GM19099 (cell line): ENCODE results near the gene NPC1.
A peak's percentile ranks its signal among the peaks of the same experiment; 100 is the strongest.

Experiments used
- POLR2A ChIP-seq: IDR thresholded peaks from 3 replicates; pipeline ENCODE4 v1.6.1; 2011; ENCODE audit warnings: low read depth; ENCODE audit not compliant: insufficient read length; ENCODE audit errors: extremely low read depth

The NPC1 gene

DNA sequence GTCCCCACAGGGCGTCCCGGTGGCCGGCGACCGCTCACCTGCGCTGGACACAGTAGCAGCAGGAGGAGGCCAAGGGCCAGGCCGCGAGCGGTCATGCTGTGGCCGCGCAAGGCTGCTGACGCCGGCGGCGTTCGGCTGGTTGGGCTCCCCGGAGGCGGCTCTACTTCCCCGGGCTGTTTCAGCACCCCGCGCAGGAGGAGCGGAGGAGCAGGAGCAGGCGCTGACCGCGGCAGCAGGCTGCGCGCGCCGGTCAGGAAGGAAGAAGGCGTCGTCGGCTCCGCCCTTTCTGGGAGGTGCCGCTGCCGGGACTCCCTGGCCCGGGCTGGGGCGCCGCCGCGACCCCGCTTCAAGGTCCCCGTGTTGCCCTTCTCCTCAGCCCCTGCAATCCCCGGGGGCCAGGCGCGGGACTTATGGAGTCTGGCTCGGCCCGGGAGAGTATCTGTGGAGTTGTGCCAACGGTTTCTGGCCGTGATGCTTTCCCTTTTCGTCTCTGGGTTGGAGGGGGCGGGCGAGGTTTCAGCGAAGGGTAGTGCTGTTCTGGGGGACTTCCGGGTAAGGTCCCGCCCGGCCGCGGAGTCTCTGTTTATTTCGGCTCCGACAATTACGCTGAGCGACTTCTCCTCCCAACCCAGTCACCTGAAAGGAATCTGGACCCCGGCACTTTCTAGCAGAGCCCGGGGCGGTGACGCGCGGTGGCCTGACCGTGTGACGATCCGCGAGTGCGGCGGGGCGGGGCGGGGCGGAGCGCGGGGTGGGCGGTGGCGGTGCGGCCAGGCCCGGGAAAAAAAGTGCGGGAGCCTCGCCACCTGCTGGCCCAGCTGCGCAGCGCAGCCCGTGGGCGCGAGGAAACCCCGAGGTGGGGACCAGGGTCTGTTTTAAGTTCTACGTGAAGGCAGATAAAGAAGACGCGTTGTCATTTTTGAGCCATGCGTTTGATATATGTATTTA is at the start of gene NPC1:
Gene NPC1, minus strand, starts transcription at position 258 of the 948 bp plus-strand sequence. Its CDS starts 163 bp downstream, at position 95.
- peak; percentile 92 for TF ChIP-seq POLR2A

DNA sequence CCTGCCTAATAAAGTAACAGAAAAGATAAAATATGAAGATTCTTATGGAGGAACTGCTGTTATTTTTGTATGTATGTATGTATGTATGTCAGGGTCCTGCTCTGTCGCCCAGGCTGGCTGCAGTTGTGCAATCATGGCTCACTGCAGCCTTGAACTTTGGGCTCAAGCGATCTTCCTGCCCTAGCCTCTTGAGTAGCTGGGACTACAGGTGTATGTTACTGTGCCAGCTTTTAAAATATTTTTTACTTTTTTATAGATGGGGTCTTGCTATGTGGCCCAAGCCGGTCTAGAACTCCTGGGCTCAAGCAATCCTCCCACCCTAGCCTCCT is 49.7 kb upstream of the NPC1 start:
- no peak for TF ChIP-seq POLR2A

DNA sequence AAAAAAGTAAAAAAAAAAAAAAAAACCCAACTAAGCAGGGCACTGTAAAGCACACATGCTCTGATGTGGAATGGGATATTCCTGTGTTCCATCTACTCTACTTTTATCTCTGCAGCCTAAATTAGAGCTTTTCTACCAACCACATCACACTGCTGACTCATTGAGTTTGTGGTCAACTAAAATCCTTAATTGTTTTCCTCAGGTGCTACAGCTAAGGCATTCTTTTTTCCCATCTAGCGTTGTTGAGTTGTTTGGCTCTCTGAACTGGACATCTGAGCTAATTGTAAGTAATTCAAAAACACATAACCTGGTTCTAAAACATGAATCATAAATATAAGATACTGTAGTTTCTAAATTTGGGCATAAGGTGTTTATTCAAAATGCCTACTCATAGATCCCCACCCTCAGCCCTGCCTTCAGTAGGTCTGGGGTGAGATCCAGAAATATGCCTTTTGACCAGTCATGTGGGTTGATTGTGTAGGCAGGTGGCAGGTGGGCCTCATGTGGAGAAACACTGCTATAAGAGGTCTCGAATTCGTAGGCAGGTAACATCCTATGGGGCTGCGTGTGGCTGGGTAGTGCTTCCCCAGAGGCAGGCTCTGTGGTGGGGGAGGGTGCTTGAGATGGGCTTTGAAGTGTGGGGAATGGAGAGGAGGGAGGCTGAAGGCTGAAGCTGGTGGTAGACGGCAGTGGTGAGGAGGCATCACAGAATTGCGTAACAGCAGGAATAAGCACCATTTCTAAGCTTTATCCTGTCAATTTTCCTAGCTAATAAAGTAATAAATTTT is 49.2 kb upstream of the NPC1 start:
- TF ChIP-seq POLR2A, result no peak

DNA sequence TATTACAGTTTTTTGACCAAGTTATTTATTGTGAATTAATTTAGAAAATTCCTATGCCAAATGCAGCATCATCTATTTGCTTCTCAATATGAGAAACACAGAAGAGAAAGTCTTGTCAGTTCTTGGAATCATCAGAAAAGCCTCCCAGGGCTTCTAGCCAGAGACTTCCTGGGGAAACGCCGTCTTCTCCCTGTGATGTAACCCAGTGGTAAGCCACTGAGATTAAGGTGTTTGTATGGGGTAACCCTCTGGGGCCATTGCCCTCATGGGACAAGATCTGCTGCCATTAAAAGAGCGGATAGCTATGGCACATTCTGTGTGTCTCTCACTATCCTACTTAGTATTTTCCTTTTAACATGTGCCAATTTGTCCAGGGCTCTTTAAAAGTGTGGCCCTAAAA is 48.4 kb upstream of the NPC1 start:
- no peak for TF ChIP-seq POLR2A

DNA sequence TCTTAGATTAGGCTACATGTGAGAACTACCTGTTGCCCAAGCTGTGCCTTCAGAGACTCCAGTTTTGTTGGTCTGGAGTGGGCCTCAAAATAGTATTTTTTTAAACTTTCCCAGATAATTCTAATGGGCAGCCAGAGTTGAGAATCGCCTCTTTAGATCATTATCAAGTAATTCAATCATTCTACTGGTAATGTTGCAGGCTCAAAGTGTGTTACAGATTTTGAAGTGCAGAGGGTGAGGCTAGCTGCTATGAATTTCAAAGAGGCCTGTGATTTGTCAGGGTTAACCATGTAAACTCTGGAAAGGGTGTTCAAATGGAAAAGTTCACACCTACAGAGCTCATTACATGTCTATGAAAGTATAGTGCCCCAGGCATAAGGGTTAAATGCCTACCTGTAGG is 46.3 kb upstream of the NPC1 start:
- TF ChIP-seq POLR2A, result no peak

DNA sequence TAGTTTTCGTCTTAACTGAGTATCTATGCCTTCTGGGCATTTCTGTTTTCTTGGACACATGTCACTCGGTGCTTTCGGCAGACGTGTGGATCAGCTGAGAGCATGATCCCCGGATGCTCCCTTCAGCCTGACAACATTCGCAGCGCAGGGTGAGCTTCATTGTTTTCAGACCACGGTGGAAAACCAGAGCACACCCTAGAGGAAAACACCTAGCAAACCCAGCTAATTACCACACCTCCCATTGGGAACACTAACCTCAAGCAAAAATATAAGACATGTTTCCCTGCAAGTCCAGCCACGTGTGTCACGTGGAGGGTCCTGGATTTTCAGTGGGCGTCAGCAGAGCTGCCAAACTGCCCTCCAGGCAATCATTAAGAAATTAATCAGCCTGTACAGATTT is 45.4 kb upstream of the NPC1 start:
- no peak for TF ChIP-seq POLR2A

DNA sequence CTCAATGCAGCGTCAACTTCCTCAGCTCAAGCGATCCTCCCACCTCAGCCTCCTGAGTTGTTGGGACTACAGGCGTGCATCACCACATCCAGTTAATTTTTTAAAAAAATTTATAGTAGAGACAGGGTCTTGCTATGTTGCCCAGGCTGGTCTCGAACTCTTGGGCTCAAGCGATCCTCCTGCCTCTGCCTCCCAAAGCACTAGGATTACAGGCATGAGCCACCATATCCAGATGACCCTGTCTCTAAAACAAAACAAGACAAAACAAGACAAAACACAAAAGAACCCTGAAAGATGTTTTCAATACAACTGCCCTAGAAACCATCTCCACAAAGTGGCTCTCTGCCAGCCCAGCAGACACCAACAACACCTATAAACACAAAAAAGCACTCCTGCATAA is 45.0 kb upstream of the NPC1 start:
- TF ChIP-seq POLR2A, result no peak

DNA sequence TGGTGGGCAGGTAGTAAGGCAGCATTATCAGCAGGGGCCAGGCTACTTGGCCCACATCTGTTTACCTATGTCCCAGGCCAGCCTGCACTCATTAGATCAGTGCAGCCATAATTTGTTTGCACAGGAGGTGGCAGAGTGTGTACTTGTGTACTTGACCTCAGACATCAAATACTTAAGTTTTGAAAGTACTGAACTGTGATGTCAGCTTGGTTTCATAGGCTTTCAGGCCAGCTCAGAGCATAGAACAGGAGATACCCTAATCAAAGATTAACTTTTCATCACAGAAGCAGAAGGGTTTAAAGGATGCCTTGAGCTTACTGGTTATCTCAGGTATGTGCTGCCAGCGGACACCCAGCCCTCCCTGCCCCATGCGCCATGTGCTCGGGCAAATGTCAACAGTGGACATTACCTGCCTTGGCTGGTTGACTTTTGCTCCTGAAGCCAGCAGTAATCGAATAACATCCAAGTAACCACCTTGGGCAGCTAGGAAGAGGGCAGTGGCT is 43.2 kb upstream of the NPC1 start:
- no peak for TF ChIP-seq POLR2A

DNA sequence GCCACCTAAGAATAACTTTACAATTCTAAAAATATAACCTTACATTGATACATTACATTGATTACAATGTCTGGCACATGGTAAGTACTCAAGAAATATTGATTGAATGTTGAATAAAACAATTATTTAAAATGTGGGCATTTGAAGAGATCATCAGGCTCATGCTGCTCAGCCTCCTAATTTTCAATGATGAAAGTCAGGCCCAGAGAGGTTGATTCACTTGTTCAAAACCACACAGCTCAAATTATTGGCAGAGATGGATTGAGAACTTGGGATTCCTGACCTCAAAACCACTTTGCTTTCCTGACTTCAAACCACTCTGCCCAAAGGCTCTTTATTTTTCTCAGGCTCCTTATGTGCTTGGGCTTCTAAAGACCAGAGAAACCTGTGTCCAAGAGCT is 41.7 kb upstream of the NPC1 start:
- TF ChIP-seq POLR2A, result no peak

DNA sequence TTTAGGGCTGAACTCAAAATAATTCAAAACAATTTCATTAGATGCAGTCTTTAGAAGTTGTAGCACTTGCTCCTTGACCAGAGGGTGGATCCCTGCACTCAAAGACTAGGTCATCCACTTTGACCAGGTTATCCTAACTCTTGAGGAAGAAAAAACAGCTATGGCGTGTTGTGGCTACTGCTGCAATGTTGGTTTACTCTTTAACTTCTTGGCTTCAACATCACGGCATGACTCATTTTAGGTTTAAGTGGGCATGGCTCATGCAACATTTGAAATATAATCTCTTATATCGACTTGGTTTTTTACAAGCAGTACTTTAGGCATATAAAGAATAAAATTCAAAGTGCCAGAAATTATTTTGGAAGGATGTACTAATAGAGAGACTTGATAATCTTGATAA is 41.0 kb upstream of the NPC1 start:
- no peak for TF ChIP-seq POLR2A

DNA sequence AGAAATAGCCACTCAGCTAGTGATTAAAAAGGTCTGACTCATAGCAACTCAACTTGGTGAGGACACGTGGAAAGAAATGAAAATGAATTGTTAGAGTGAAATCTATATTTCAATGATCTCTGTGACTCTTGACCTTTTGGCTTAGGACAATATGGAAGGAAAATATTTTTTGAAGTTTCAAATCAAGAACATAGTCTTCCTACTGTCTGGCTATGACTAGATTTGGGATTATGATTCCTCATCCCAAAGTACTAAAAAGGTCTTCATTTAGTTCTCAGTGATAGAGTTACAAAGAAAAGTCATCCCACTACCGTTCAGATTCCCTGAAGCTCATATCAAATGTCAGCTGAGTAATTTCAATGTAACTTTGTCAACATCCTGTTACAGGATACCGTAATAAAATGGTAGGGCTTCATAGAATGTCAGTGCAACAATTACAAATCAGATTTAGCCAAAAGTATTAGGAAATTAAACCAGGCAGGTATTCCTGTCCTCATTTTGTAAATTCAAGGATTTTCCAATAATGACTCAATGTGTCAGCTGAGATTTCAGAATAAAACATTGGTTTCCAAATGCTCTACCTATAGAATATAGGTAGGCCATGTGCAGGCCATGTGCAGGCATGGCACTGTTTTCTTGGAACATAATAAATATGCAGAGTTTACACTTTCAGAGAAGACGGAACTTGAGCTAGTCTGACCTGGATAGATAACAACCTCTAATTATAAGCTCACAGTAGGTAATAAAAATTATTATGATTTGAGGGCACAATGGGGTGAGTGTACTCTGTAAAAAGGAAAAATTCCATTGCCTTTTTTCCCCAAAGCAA is 40.4 kb upstream of the NPC1 start:
- TF ChIP-seq POLR2A, result no peak

DNA sequence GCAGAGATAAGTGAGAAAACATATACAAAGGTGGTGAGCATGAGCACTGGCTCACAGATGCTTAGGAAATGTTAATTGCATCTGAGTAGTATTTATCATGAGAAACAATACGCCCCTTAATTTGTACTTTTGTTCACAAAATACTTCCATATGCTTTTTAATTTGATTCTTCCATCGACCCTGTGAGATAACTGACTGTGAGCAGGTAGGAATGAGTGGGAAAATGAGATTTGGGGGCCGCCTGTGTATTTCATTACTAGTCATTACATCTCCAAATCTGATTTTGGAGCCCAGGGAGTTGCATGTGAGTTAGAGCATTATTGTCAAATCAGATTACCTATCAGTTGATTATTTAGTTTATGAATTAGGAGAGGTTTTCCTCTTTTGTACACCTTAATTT is 36.7 kb upstream of the NPC1 start:
- TF ChIP-seq POLR2A, result no peak

DNA sequence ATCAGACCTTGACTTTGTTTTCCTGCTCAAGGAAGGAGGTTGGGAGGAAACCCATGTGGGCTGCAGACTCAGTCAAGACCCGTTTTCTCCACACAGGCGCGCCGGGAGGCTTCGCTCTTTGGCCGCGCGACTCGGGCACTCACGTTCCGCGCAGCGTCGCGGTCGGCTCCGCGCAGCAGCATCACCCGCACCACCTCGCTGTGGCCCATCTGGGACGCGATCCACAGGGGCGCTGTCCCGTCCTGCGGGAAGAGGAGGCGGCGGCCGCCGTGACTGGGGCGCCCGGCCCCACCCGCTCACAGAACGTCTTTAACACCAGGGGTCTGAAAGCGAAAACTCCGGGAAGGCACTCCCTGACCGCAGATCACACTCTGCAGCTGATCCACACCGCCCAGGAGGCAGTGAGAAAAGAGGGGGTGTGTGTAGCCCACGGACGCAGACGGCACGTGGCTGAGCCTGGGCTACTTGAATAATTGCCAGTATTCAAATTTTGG is 33.1 kb upstream of the NPC1 start:
- no peak for TF ChIP-seq POLR2A

DNA sequence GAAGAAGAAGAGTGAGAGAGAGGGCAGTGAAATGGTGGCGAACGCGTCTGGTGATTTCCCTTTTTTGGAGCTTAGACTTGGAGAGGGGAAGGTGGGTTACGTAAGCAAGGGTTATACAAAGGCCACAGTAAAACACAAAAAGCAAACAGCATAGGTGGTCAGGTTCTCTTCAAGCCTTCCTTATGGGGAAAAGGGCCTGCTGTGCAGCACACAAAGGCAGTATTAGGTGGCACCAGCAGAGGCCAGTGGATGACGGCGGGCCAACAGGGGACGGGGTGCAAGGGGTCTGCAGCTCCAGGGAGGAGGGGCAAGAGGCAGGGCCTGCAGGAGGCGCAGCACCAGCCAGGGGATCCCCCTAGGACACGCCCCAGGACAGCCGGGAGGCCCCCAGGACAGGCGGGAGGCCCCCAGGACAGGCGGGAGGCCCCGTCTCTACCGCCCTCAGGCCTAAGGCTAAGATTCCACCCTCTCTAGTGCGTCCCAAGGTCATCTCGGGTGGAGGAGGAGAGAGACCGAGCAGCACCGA is 32.6 kb upstream of the NPC1 start:
- TF ChIP-seq POLR2A, result no peak

DNA sequence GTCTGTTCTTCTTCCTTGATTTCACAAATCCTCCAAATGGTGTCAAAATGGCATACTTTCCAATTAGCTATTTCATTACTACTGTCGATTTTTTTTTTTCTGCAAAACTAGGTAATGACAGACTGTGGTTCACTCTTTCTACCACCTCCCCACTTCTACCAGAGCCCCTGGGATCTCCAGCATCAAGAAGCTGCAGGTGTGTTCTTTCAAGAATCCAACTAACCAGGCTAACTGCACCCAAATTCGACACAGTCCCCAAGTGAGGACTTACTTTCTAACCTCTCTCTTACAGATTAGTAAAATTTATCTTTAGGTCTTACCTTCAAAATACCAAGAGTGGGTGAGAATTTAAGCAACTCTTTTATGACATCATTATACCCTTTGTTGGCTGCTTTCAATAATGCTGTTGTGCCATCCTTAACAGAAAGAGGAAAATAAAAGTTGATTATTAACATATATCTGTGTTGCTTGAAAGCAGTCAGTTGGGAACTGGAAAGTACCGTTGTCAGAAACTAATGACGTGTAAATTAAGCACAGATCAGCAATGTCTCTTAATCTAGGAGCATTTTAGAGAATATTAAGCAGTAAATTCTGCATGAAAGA is 31.2 kb upstream of the NPC1 start:
- peak; percentile 29 for TF ChIP-seq POLR2A

DNA sequence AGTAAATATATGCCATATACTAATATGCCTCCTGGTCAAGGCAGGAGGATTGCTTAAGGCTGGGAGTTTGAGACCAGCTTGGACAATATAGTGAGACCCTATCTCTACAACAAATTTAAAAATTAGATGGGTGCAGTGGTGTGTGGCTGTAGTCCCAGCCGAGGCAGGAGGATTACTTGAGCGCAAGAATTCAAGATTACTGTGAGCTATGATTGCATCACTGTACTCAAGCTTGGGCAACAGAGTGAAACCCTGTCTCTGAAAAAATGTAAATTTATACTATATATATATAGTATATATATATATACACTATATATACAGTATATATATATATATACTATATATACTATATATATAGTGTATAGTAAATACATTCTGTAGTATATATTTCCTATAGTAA is 30.0 kb upstream of the NPC1 start:
- no peak for TF ChIP-seq POLR2A
